Neural cell (in vitro differentiated cells): ENCODE data around the gene DCAF8. TPM values are rescaled to one million over a fixed set of nuclear protein-coding genes. Genes with fewer than 3 reads are reported as not detected.
A peak's percentile ranks its signal among the peaks of the same experiment; 100 is the strongest.

Experiments
- H2AFZ ChIP-seq: fragments of 200-600, 300-800 bp; sonication (generic), shearing (Covaris generic); 2 replicates; pipeline ENCODE4 v1.6.0; 2014; ENCODE audit warnings: low read depth, mild to moderate bottlenecking, antibody characterized with exemption, low read length, moderate library complexity
- H3F3A ChIP-seq: fragments of 200-600 bp; shearing (Covaris generic); 2 replicates; pipeline ENCODE4 v1.6.1; 2016; ENCODE audit warnings: mild to moderate bottlenecking, moderate library complexity, mixed read lengths, antibody characterized with exemption, low read length; ENCODE audit not compliant: insufficient read depth, poor library complexity, severe bottlenecking
- H3K27ac ChIP-seq: fragments of 200-600, 300-800 bp; sonication (generic), shearing (Covaris generic); 2 replicates; pipeline ENCODE4 v1.5.1; 2014; ENCODE audit warnings: mild to moderate bottlenecking, low read length, moderate library complexity
- H3K27me3 ChIP-seq: fragments of 300-800, 200-600 bp; sonication (generic), shearing (Covaris generic); 2 replicates; pipeline ENCODE4 v1.6.0; 2014; ENCODE audit warnings: mild to moderate bottlenecking, low read depth, low read length, moderate library complexity; ENCODE audit not compliant: insufficient read depth
- H3K36me3 ChIP-seq: fragments of 300-800, 200-600 bp; sonication (generic), shearing (Covaris generic); 2 replicates; pipeline ENCODE4 v1.5.1; 2014; ENCODE audit warnings: mild to moderate bottlenecking, antibody characterized with exemption, low read length, moderate library complexity; ENCODE audit not compliant: insufficient read depth
- H3K4me2 ChIP-seq: fragments of 300-800, 200-600 bp; sonication (generic), shearing (Covaris generic); 2 replicates; pipeline ENCODE4 v1.6.0; 2014; ENCODE audit warnings: mild to moderate bottlenecking, low read length
- H3K4me3 ChIP-seq: fragments of 300-800, 200-600 bp; sonication (generic), shearing (Covaris generic); 2 replicates; pipeline ENCODE4 v1.5.1; 2014; ENCODE audit warnings: mild to moderate bottlenecking, low read length, moderate library complexity
- H3K79me2 ChIP-seq: fragments of 200-600 bp; shearing (Covaris generic); replicated peaks from 2 replicates; pipeline ENCODE4 v1.6.0; 2014; ENCODE audit warnings: mild to moderate bottlenecking, low read length, moderate library complexity; ENCODE audit not compliant: insufficient read depth
- H3K9ac ChIP-seq: fragments of 300-800, 200-600 bp; sonication (generic), shearing (Covaris generic); 2 replicates; pipeline ENCODE4 v1.6.1; 2016; ENCODE audit warnings: mild to moderate bottlenecking, low read length, mixed read lengths
- H3K9me2 ChIP-seq: fragments of 200-600 bp; shearing (Covaris generic); 2 replicates; pipeline ENCODE4 v1.6.1; 2016; ENCODE audit warnings: mild to moderate bottlenecking, low read length, mixed read lengths; ENCODE audit not compliant: insufficient read depth
- H3K9me3 ChIP-seq: fragments of 200-600, 300-800 bp; sonication (generic), shearing (Covaris generic); 2 replicates; pipeline ENCODE4 v1.6.1; 2016; ENCODE audit warnings: mild to moderate bottlenecking, mixed run types, low read length, moderate library complexity, mixed read lengths
- H4K20me1 ChIP-seq: fragments of 200-600 bp; shearing (Covaris generic); 2 replicates; pipeline ENCODE4 v1.6.1; 2016; ENCODE audit warnings: mild to moderate bottlenecking, mixed run types; ENCODE audit not compliant: insufficient read depth
- CTCF ChIP-seq: fragments of 450-650 bp; IDR thresholded peaks from 2 replicates; pipeline ENCODE4 v1.5.1; 2014; ENCODE audit warnings: antibody characterized with exemption, mild to moderate bottlenecking, moderate library complexity; ENCODE audit not compliant: poor library complexity, severe bottlenecking
- EP300 ChIP-seq: fragments of 450-650 bp; conservative IDR thresholded peaks from 2 replicates; pipeline ENCODE4 v1.6.1; 2014; ENCODE audit warnings: antibody characterized with exemption, mild to moderate bottlenecking, moderate library complexity; ENCODE audit not compliant: poor library complexity, severe bottlenecking
- EZH2 ChIP-seq: fragments of 200-600, 300-800 bp; shearing (Covaris generic), sonication (generic); IDR thresholded peaks from 2 replicates; pipeline ENCODE4 v1.6.1; 2014; ENCODE audit warnings: antibody characterized with exemption, low read length, borderline replicate concordance, mild to moderate bottlenecking; ENCODE audit not compliant: insufficient read depth, poor library complexity, severe bottlenecking
- MXI1 ChIP-seq: fragments of 450-650 bp; conservative IDR thresholded peaks from 2 replicates; pipeline ENCODE4 v1.6.1; 2014; ENCODE audit warnings: antibody characterized with exemption, mild to moderate bottlenecking; ENCODE audit not compliant: poor library complexity, severe bottlenecking
- POLR2AphosphoS5 ChIP-seq: IDR thresholded peaks from 2 replicates; pipeline ENCODE4 v1.6.1; 2012
- RAD21 ChIP-seq: fragments of 450-650 bp; conservative IDR thresholded peaks from 2 replicates; pipeline ENCODE4 v1.6.1; 2014; ENCODE audit warnings: antibody characterized with exemption, mild to moderate bottlenecking, moderate library complexity
- REST ChIP-seq: IDR thresholded peaks from 2 replicates; pipeline ENCODE4 v1.6.1; 2012; ENCODE audit warnings: borderline replicate concordance
- SMC3 ChIP-seq: fragments of 450-650 bp; conservative IDR thresholded peaks from 2 replicates; pipeline ENCODE4 v1.6.1; 2014; ENCODE audit warnings: antibody characterized with exemption, mild to moderate bottlenecking, moderate library complexity; ENCODE audit not compliant: poor library complexity
- TAF1 ChIP-seq: IDR thresholded peaks from 2 replicates; pipeline ENCODE4 v1.6.1; 2012; ENCODE audit warnings: low read depth
- polyA plus RNA-seq: library from polyadenylated mRNA; depleted of rRNA; stranded (reverse); fragments of >200 nt; gene quantifications from 2 replicates; pipeline ENCODE4 v1.2.3, GENCODE V29; 2014

Gene DCAF8
- polyA plus RNA-seq, 1 donor from 2014 or later = 153 TPM

DNA sequence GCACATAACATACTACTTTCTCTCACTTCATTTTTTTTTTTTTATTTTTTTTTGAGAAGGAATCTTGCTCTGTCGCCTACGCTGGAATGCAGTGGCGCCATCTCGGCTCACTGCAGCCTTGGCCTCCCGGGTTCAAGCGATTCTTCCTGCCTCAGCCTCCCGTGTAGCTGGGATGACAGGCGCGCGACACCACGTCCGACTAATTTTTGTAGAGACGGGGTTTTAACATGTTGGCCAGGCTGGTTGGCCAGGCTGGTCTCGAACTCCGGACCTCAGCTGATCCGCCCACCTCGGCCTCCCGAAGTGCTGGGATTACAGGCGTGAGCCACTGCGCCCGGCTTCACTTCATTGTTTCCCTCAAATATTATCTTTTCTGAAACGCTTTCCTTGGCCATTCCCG is 23.2 kb upstream of the DCAF8 start:
- H3K36me3 ChIP-seq = peaks cover 2% of the 10 kb centered on the region
- no peaks in the 10 kb centered on the region for H3K9me3 ChIP-seq
- H3K4me3 ChIP-seq = peak overlapping the region; percentile 86
- H3F3A ChIP-seq = no peaks in the 10 kb centered on the region
- no peaks in the 10 kb centered on the region for H4K20me1 ChIP-seq
- no peak overlapping the region for H3K9ac ChIP-seq
- H3K9me2 ChIP-seq = no peaks in the 10 kb centered on the region
- no peak for TF ChIP-seq EP300
- TF ChIP-seq POLR2AphosphoS5 = no peak
- TF ChIP-seq TAF1 = no peak
- no peak for TF ChIP-seq EZH2
- no peak for TF ChIP-seq SMC3
- no peak for TF ChIP-seq RAD21
- TF ChIP-seq REST = no peak
- no peak for TF ChIP-seq MXI1
- no peak for TF ChIP-seq CTCF
- no peak overlapping the region for H3K4me2 ChIP-seq
- H2AFZ ChIP-seq = no peak overlapping the region
- H3K27ac ChIP-seq = no peak overlapping the region
- H3K27me3 ChIP-seq = no peaks in the 10 kb centered on the region
- H3K79me2 ChIP-seq = peaks cover 8% of the 10 kb centered on the region

DNA sequence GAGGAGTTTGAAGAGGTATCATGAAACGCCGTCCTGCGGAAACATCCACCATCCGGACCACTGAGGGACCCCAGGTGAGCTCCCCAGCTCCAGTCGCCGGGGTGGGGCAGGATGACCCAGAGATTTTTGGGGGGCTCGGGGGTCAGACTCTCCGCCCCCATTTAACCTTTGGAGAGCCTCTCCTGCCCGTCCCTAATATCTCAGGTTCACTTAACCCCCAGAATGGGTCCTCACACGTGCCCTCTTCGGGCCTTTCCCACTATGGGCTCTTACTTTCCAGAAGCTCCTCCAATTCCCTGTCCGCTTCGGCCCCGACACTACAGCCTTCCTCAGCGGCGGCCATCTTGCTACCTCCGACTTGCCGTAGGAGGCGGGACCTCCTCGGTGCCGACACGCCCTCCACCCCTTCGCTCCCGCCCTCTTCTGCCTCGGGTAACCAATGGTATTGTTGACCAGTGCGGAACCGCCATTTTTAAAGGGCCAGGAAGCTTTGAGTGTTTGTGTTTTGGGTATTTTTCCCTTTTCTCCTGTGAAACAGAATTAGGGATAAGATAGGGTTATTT is 22.5 kb upstream of the DCAF8 start, which contains the start of gene PEX19:
Gene PEX19, minus strand, starts transcription at position 352 of the 563 bp plus-strand sequence. Its CDS starts 9 bp downstream, at position 343.
- peak within 1 kb of the TSS; percentile 79 for H2AFZ ChIP-seq
- TF ChIP-seq RAD21 (no peak), REST (peak; percentile 54), MXI1 (peak; percentile 91), SMC3 (no peak), TAF1 (peak; percentile 64), POLR2AphosphoS5 (peak; percentile 87), EP300 (no peak), CTCF (no peak), EZH2 (no peak)
- peak within 1 kb of the TSS; percentile 35 for H3K27ac ChIP-seq

More for the DNA sequence above, 22.5 kb upstream of the DCAF8 start, which contains the start of gene PEX19:
- H4K20me1 ChIP-seq = no peaks in the 10 kb centered on the region
- no peaks in the 10 kb centered on the region for H3K36me3 ChIP-seq
- H3K27me3 ChIP-seq = no peaks in the 10 kb centered on the region
- peak within 1 kb of the TSS; percentile 74 for H3K9ac ChIP-seq
- H3K4me2 ChIP-seq = peak within 1 kb of the TSS; percentile 97
- H3K79me2 ChIP-seq = peaks cover 8% of the 10 kb centered on the region
- H3K9me3 ChIP-seq = no peaks in the 10 kb centered on the region
- no peaks in the 10 kb centered on the region for H3F3A ChIP-seq
- H3K4me3 ChIP-seq = peak within 1 kb of the TSS; percentile 86
- H3K9me2 ChIP-seq = no peaks in the 10 kb centered on the region
